T-helper 2 cell (primary cell): ENCODE measurements around the gene PRADC1.
"Not testable (repeated sequence)": the region's sequence is repeated elsewhere in the genome, so short reads cannot be mapped to it uniquely, and the experiment has no call there.

ENCODE experiments used
- DNase-seq, 5 experiments: peaks; one replicate each; pipeline versions ENCODE4 v3.0.0 to v3.0.0-alpha.2; 2012 to 2022
- total RNA-seq, 2 donors: gene quantifications; one replicate each; lab custom pipeline; 2026; lab: John Stamatoyannopoulos, UW

Gene PRADC1
- 2.2 to 6.5 reads per million in 2 donors for total RNA-seq

- peak; percentile 85 to 98 (median 92) for DNase-seq
Observed at GRCh38 chr2:73233154-73233931, at the start of gene PRADC1. TSS of gene PRADC1 (minus strand) at chr2:73233239. CDS start at chr2:73233160, 79 bp downstream.

- no peak for DNase-seq
Observed at GRCh38 chr2:73281244-73281643, 48.2 kb upstream of the PRADC1 start.

GRCh38 chr2:73279852-73280251 lies 46.8 kb upstream of the PRADC1 start:
- DNase-seq = no peak

- DNase-seq = no peak
Observed at GRCh38 chr2:73272270-73272669, 39.2 kb upstream of the PRADC1 start.

- peak in 1 of 5 experiments; percentile 15 for DNase-seq
Observed at GRCh38 chr2:73269686-73270465, 36.8 kb upstream of the PRADC1 start.

- DNase-seq = peak; percentile 59 to 91 (median 61)
Observed at GRCh38 chr2:73268830-73269685, 36.0 kb upstream of the PRADC1 start.

- DNase-seq = no peak
Observed at GRCh38 chr2:73268366-73268829, 35.4 kb upstream of the PRADC1 start.

- DNase-seq = no peak
Observed at GRCh38 chr2:73267008-73267407, 34.0 kb upstream of the PRADC1 start.

- no peak for DNase-seq
Observed at GRCh38 chr2:73266061-73266901, 33.2 kb upstream of the PRADC1 start.

- DNase-seq = no peak
Observed at GRCh38 chr2:73265298-73266060, 32.4 kb upstream of the PRADC1 start.

- DNase-seq = no peak
Observed at GRCh38 chr2:73264783-73265182, 31.7 kb upstream of the PRADC1 start.

- DNase-seq = no peak
Observed at GRCh38 chr2:73264332-73264606, 31.2 kb upstream of the PRADC1 start.

GRCh38 chr2:73263540-73264331 lies 30.7 kb upstream of the PRADC1 start:
- no peak for DNase-seq

- not testable (repeated sequence) for DNase-seq
Observed at GRCh38 chr2:73262691-73263429, 29.8 kb upstream of the PRADC1 start.

- no peak for DNase-seq
Observed at GRCh38 chr2:73262108-73262651, 29.1 kb upstream of the PRADC1 start.

GRCh38 chr2:73260338-73260984 lies 27.4 kb upstream of the PRADC1 start:
- peak in 1 of 5 experiments; percentile 16 for DNase-seq

GRCh38 chr2:73259704-73260337 lies 26.8 kb upstream of the PRADC1 start:
- no peak for DNase-seq

GRCh38 chr2:73259276-73259675 lies 26.2 kb upstream of the PRADC1 start:
- DNase-seq = no peak
